Mesenteric fat pad (tissue), 1 donor: Measurements from ENCODE around the gene WNK1. TPM values are rescaled to one million over a fixed set of nuclear protein-coding genes. Genes with fewer than 3 reads are reported as not detected.

Experiments
- DNase-seq: peaks from one replicate; pipeline ENCODE4 v3.0.0-alpha.2; 2020; ENCODE audit warnings: low spot score
- total RNA-seq: library from RNA; stranded (reverse); fragmentation: NEBNext Ultra II Directional; extraction: Animal tissue kit (Norgen Biotek cat#: 25700); gene quantifications from one replicate; pipeline ENCODE4 v1.2.1, GENCODE V29; 2021
- donor health status: DM: yes; HTN: yes; CAD: no.

WNK1 gene
- total RNA-seq, 1 donor from 2014 or later = 312 TPM

DNA sequence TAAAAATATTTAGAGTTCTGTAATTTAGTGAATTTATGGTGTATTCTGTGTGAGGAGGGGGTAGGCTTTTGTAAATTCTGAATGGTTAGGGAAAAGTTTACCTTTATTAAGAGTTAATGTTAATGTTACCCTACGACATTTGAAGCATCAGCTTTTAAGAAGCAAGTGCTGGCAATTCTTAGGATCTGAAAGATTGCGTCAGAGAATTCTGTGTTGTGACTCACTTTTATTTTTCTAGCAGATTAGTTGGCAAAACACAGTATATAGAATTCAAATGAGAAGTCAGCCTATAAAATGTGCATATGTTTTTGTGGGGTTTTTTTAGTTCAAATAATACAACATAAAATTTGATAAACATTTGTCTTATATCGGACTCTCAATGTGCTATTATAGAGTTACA lies 99.5 kb downstream of the WNK1 start:
- no peak for DNase-seq

DNA sequence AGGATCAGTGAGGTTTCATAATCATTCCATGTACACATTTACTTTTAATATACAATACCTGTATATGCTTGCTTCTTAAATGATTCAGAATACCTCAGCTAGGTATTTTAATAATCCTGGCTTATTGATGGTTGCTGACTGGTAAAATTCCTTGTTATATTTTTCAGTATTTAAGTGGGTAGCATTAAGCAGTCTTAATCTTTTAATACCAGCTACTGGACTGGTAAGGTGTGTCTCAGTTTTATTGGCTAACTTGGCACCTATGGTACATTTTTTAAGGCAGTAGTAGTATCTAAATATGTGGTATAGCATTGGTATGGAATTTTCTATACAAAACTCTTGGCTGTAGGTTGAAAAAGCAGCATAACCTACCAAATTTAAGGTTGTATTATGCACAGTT lies 100.5 kb downstream of the WNK1 start:
- DNase-seq = no peak

DNA sequence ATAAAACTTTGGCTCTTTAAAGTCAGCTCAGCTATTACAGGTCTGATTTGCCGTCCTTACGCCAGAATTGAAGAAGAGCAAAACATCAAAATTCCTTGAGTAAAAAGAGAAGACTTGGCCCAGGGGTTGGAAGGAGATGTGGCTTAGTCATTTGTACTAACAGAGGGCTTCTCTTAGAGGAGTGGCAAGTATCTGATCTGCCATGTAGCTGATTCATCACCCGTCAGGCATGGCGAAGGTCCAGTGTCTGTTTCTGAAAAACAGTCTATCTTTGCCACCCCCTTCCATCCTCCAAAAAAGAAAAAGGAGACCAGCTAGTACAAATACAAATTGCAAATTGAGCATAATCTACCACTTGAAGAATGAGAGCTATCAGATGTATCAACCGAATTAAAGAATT lies 105.2 kb downstream of the WNK1 start:
- DNase-seq = no peak

DNA sequence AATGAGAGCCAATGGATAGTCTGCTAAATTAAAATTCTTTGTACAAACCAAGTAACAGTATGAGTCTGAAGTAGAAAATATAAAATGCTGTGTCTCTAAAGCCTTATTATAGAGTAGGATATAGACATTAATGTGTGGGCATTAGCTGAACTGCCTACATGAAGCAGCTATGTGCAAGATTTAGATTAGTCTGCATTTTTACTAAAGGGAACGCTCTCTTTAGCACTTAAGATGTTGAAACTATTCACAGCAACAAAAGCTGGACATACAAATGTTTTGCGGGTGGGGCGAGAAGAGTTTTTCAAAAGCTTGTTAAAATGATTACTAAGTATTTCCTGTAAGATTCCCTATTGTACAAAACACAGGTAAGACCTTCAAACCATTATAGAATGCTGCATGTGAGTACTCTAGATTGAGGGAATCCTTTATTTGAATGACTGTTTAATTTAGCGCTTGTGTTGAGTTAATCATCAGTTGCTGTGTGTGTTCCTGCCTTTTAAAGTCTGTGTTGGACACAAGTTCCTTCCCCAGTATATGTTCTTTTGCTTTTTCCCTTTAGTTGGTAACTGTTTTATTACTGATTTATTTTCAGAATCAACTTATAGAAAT lies 110.0 kb downstream of the WNK1 start:
- DNase-seq = no peak

DNA sequence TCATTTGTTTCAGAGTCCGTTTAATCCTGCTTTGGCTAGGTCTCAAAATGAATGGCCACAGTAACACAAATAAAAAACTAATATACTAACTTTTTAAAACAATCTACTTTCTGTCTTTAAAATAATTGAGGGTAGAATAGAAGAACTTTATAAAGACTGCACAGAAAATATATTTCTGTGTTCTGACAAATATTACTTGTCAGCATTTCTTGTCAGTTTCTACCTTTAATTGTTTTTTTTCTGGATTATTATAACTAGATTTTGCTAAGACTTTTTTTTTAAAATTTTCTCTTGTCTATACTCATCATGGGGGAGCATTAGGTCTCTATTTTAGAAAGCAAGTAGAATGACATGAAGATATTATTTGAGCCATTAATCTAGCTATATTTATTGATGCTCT lies 110.9 kb downstream of the WNK1 start:
- no peak for DNase-seq

DNA sequence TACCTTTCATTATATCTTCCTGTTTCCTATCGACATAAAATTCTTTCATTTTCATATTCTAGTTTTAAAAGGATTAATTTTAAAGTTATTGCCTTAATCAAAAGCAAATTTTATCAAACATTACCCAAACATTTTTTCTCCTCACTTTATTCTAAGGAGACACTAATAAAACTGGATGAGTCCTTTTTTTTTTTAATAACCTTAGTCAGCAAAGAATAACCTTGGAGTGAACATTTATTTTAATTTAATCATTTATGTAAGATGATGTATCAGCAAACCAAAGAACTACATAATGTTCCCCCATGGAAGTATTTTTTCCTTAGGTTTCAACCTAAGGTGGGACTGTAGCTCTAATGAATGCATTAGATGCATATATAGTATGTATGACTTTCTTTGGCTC lies 113.2 kb downstream of the WNK1 start:
- no peak for DNase-seq

DNA sequence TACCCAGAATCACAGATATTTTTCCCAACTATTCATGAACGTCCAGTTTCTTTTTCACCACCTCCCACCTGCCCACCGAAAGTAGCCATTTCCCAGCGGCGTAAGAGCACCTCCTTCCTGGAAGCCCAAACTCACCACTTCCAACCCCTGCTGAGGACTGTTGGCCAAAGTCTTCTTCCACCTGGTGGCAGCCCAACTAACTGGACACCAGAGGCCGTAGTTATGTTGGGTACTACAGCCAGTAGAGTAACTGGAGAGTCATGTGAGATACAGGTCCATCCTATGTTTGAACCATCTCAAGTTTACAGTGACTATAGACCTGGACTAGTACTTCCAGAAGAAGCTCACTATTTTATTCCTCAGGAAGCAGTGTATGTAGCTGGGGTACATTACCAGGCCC lies 115.5 kb downstream of the WNK1 start:
- DNase-seq = no peak

DNA sequence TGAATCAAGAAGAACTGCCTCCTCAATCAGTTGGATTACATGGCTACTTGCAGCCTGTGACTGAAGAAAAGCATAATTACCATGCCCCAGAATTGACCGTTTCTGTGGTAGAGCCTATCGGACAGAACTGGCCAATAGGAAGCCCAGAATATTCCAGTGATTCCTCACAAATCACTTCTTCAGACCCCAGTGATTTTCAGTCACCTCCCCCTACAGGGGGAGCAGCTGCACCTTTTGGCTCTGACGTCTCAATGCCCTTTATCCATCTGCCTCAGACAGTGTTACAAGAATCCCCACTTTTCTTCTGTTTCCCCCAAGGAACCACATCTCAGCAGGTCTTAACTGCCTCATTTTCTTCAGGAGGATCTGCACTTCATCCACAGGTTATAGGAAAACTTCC lies 116.3 kb downstream of the WNK1 start:
- no peak for DNase-seq

DNA sequence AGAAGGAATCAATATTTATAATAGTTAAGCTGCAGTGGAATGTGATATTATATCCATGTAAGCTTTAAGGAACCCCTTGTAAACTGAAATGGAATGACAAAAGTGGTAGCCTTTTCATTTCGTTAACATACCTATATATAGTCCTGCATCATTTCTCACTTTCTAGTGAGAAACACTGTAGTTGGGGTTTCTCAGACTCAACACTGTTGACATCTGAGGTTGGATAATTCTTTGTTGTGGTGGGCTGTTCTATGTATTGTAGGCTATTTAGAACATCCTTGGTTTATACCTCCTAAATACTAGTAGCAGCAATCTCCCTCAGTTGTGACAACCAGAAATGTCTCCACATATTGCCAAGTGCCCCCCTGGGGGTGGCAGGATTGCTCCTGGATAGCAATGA lies 118.0 kb downstream of the WNK1 start:
- no peak for DNase-seq

DNA sequence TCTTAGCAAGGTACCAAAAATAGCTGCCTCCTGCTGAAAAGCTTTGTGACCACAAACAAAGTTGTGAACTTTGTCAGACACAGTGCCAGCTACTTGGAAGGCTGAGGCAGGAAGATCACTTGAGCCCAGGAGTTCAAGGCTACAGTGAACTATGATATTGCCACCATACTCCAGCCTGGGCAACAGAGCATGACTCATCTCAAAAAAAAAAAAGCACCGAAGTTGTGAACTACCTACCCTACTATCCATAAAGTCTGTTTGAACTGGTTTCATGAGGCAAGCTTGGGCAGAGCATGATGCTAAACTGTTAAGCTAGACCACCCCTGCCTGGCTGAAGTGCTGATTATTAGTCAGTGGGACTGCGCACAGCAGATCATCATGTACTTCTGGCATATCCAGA lies 121.6 kb downstream of the WNK1 start:
- DNase-seq = no peak

DNA sequence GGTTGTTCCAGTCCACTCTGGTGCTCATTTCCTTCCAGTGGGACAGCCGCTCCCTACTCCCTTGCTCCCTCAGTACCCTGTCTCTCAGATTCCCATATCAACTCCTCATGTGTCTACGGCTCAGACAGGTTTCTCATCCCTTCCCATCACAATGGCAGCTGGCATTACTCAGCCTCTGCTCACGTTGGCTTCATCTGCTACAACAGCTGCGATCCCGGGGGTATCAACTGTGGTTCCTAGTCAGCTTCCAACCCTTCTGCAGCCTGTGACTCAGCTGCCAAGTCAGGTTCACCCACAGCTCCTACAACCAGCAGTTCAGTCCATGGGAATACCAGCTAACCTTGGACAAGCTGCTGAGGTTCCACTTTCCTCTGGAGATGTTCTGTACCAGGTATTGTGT lies 127.3 kb downstream of the WNK1 start:
- no peak for DNase-seq

DNA sequence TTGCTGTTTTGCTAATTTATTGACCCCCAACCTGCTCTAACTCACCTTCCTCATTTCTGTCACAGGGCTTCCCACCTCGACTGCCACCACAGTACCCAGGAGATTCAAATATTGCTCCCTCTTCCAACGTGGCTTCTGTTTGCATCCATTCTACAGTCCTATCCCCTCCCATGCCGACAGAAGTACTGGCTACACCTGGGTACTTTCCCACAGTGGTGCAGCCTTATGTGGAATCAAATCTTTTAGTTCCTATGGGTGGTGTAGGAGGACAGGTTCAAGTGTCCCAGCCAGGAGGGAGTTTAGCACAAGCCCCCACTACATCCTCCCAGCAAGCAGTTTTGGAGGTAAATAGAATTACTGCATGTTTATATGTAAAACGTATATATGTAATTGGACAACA lies 128.3 kb downstream of the WNK1 start:
- DNase-seq = no peak

DNA sequence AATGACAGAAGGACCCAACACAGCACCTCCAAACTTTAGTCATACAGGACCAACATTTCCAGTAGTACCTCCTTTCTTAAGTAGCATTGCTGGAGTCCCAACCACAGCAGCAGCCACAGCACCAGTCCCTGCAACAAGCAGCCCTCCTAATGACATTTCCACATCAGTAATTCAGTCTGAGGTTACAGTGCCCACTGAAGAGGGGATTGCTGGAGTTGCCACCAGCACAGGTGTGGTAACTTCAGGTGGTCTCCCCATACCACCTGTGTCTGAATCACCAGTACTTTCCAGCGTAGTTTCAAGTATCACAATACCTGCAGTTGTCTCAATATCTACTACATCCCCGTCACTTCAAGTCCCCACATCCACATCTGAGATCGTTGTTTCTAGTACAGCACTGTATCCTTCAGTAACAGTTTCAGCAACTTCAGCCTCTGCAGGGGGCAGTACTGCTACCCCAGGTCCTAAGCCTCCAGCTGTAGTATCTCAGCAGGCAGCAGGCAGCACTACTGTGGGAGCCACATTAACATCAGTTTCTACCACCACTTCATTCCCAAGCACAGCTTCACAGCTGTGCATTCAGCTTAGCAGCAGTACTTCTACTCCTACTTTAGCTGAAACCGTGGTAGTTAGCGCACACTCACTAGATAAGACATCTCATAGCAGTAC lies 132.5 kb downstream of the WNK1 start:
- DNase-seq = no peak

DNA sequence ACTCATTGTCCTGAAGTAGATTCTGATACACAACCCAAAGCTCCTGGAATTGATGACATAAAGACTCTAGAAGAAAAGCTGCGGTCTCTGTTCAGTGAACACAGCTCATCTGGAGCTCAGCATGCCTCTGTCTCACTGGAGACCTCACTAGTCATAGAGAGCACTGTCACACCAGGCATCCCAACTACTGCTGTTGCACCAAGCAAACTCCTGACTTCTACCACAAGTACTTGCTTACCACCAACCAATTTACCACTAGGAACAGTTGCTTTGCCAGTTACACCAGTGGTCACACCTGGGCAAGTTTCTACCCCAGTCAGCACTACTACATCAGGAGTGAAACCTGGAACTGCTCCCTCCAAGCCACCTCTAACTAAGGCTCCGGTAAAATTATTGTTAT lies 133.3 kb downstream of the WNK1 start:
- no peak for DNase-seq

DNA sequence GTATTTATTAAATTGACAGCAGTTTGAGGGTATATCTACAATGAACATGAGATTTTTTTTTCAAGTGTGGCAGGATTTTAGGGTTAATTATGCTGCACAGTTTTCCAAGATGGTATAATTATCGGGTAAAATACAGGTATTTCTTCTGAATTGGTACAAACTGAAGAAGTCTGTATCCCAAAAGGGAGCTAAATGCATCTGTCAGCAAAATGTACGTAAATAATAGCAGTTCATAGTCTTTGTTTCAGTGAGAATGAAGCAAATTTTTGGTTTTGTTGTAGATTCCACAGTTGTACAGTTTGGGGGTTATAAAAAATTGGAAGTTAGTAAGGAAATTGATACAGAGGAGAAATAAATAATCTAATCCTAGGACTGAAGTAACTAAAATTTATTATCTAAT lies 133.8 kb downstream of the WNK1 start:
- DNase-seq = no peak

DNA sequence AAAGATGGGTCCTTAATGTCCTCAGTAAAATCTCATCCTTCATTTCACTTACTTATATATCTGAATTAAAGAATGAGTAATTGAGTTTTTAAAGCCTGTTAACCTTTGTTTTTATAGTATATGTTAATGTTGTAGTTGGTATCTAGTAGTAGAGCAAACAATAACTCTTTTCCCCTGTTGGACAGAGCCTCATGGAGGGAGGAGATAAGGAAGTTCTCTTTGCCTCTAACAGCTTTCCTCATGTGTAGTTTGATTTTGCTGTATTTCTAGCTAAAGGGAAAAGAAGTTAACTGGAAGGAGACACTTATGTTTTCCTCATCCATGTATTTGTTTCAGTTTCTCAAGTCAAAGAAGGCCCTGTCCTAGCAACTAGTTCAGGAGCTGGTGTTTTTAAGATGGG lies 141.8 kb downstream of the WNK1 start:
- no peak for DNase-seq

DNA sequence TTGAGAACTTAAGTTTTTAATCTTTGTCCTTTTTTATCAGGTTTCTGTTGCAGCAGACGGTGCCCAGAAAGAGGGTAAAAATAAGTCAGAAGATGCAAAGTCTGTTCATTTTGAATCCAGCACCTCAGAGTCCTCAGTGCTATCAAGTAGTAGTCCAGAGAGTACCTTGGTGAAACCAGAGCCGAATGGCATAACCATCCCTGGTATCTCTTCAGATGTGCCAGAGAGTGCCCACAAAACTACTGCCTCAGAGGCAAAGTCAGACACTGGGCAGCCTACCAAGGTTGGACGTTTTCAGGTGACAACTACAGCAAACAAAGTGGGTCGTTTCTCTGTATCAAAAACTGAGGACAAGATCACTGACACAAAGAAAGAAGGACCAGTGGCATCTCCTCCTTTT lies 143.7 kb downstream of the WNK1 start:
- DNase-seq = no peak

DNA sequence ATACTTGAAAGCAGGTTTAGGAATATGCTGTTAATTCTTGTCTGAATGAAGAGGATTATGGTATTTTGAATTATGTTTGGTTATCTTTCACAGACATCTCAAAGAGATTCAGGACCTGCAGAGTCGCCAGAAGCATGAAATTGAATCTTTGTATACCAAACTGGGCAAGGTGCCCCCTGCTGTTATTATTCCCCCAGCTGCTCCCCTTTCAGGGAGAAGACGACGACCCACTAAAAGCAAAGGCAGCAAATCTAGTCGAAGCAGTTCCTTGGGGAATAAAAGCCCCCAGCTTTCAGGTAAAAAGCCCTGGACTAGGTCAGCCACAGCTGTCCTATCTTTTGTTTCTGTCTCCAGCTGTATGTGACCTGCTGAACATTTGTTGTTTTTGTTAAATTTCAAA lies 145.0 kb downstream of the WNK1 start:
- no peak for DNase-seq

DNA sequence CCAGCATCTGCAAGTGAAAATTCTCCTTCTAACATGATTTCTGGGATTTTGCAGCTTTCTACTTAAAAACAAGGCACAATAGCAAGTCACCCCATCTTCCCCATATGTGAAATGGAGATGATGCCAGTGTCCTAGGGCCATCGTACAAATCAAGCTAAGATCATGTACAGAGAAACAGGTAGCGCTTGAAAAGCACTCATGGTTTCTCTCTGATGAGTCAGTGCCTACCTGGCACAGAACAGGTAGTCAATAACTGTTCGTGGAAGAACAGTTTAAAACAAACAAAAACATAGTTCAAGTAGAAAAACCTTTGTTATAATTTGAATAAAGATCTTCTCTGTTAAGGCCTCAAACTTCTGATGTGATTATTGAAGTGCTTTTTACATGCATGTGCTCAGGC lies 150.2 kb downstream of the WNK1 start:
- DNase-seq = no peak

DNA sequence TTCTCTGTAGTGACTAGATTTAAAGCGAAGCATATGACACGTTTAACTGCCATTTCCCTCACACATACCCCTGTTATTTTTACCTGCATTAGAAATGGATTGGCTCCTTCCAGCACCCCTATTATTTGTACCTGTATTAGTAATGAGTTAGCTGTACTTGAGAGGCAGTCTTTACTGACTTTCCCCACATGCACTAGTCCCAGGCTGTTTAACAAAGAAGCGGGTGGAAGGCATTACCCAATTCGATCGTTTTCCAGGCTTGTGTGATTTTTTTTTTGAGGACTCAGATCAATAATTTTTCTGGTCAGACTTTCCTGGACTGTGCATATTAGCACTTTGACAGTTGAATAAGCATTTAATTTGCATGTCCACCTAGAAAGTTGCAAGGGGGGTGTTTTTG lies 150.7 kb downstream of the WNK1 start:
- no peak for DNase-seq

DNA sequence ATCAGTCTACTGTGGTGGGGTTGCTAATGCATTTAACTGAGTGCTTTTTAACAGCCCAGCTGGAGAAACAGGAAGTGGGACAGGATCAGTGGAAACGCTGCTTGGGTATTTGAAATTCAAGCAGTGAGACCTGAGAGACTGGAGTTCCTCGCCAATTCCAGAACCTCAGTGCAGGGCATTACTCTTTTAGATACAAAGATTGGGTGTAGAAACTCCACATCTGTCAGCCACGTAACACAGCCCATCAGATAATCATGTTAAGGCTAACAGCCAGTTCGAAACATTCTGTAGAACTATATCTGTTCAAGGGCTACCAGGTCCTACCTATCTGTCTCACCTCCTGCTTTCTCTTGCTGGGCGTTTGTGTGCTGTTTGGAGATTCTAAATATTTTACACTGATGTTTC lies 151.6 kb downstream of the WNK1 start:
- no peak for DNase-seq

DNA sequence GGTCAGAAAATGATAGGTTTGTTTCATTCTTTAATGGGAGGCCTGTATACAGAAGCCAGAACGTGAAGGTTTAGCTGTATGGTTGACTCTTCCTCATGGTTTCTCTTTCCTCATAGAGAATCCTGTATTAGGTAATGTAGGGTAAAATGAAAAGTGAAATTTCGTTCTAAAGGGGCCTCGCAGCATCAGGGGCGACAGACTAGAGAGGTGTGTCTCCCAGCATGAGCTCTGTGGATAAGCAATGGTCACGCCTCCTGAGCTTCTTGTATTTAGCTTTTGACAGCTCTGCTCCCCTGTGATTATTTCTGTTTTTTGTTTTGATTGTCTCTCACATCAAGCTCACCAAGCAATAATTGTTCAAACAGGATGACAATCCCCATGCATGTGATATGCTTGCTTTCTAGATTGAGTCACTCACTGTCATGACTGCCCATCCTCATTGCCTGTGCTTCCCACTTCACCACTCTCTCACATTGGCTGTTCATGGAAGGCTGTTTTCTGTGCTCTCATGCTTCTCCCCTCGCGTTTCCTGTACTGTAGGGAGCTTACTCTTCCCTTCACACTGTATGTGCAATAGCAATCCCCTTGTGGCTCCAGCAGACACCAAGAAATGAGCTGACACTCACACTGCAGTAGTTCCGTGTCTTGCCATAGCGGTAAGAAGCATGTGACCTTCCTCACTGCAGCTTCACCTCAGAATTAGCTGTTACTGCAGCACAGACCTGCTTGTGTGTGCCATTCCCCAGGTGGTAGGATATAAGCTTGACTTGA lies 153.1 kb downstream of the WNK1 start:
- no peak for DNase-seq

DNA sequence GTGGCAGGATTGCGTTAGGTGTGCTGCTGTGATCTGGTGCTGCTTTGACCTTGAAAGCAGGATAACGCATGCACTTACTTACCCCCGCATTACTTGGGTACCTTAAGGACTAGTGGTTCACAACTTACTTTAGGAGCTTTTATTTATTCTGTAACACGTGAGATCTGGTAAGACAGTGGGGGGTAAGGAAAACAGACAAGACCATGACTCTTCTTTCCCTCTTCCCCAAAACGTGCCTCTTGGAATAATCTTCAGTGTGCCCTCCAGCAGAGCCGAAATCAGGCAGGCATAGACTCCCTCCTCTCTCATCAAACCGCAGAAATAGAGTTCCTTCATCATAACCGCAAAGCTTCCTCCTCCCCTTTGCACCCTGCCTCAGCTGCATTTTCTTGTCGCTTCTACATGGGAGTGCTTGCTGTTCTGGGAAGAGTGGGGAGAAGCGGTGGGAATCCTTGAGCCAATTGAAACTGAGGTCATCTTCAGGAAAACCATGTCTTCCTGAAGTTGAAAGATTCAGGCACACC lies 153.7 kb downstream of the WNK1 start:
- no peak for DNase-seq
